ENCODE data around the gene RALGPS2.
A peak's percentile ranks its signal among the peaks of the same experiment; 100 is the strongest.

Gene RALGPS2

DNA sequence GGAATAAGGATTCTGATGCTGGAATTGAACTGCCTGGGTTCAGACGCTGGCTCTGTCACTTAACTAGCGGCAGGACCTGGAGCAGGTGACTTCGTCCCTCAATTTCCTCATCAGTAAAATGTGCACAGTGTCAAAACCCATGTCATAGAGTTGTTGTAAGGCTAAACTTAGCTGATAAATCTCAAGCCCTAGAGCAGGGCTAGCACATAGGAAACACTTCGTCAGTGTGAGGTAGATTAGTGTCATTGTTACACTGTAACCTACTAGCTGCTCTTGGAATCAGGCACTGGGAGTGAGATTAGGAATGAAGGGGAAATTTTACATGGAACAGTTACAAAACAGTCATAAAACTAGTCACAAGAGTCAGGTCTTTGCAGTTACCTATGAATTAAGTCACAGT lies 202.0 kb downstream of the RALGPS2 start:
- Histone ChIP-seq H2BK120ac (ENCODE audit: insufficient read depth, low read length, poor library complexity) (no peak overlapping the region), H4K12ac (ENCODE audit: low read depth, low read length) (no peak overlapping the region), H3K9ac (ENCODE audit: low read length) (no peak overlapping the region), H2AK5ac (ENCODE audit: low read length) (no peak overlapping the region), H3K18ac (ENCODE audit: low read length) (no peak overlapping the region), H3K27ac (ENCODE audit: low read depth, low read length) (no peak overlapping the region), H3K79me2 (ENCODE audit: control insufficient read depth, insufficient read depth, low read length, poor library complexity) (no peaks in the 10 kb centered on the region), H3K4ac (ENCODE audit: low read depth, low read length) (no peak overlapping the region), H2AFZ (ENCODE audit: insufficient read depth, low read length, poor library complexity) (no peak overlapping the region), H4K91ac (ENCODE audit: low read depth, low read length) (no peak overlapping the region), H4K8ac (ENCODE audit: low read depth, low read length) (no peak overlapping the region), H3K79me1 (ENCODE audit: low read length) (no peaks in the 10 kb centered on the region), H3K36me3 (ENCODE audit: control insufficient read depth in 1 of 2, insufficient read depth in 2 of 2, low read length in 2 of 2) (no peaks in the 10 kb centered on the region), H3K4me3 (ENCODE audit: low read depth, low read length) (no peak overlapping the region), H3K14ac (ENCODE audit: low read length) (no peak overlapping the region), H3K4me2 (ENCODE audit: low read length) (no peak overlapping the region), H2BK5ac (ENCODE audit: low read depth, low read length, poor library complexity) (no peak overlapping the region), H3K23ac (ENCODE audit: low read length) (peak overlapping the region; percentile 92), H3K27me3 (ENCODE audit: insufficient read depth, low read length) (no peaks in the 10 kb centered on the region), H2BK12ac (ENCODE audit: low read length) (no peak overlapping the region), H3K4me1 (ENCODE audit: control insufficient read depth in 1 of 2, insufficient read depth in 2 of 2, low read length in 2 of 2) (no peaks in the 10 kb centered on the region), H3K9me3 (ENCODE audit: insufficient read depth, low read depth, low read length) (no peaks in the 10 kb centered on the region)
- no CpG with 5 or more reads among the region's 4 CpGs for WGBS (ENCODE audit: extremely low coverage, insufficient coverage, insufficient read length)
- DNase-seq: no peak

DNA sequence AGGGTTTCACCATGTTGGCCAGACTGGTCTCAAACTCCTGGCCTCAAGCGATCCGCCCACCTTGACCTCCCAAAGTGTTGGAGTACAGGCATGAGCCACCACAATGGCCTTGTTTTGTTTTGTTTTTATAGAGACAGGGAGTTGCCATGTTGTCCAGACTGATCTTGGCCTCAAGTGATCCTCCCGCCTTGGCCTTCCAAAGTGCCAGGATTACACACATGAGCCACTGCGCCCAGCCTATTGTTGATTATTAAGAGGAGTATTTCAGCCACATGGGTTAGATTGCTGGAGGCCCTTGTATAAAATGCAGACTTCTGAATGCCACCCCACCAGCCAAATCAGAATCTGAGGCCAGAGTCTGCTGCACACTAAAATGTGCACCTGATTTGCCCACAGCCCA lies 203.0 kb downstream of the RALGPS2 start:
- Histone ChIP-seq H3K9me3 (ENCODE audit: insufficient read depth, low read depth, low read length) (no peaks in the 10 kb centered on the region), H3K4me1 (ENCODE audit: control insufficient read depth in 1 of 2, insufficient read depth in 2 of 2, low read length in 2 of 2) (no peaks in the 10 kb centered on the region), H4K8ac (ENCODE audit: low read depth, low read length) (no peak overlapping the region), H3K18ac (ENCODE audit: low read length) (no peak overlapping the region), H2AFZ (ENCODE audit: insufficient read depth, low read length, poor library complexity) (no peak overlapping the region), H3K79me1 (ENCODE audit: low read length) (no peaks in the 10 kb centered on the region), H3K27me3 (ENCODE audit: insufficient read depth, low read length) (no peaks in the 10 kb centered on the region), H4K12ac (ENCODE audit: low read depth, low read length) (no peak overlapping the region), H3K4ac (ENCODE audit: low read depth, low read length) (no peak overlapping the region), H4K91ac (ENCODE audit: low read depth, low read length) (no peak overlapping the region), H3K9ac (ENCODE audit: low read length) (no peak overlapping the region), H3K4me3 (ENCODE audit: low read depth, low read length) (no peak overlapping the region), H2BK120ac (ENCODE audit: insufficient read depth, low read length, poor library complexity) (no peak overlapping the region), H2BK12ac (ENCODE audit: low read length) (no peak overlapping the region), H2AK5ac (ENCODE audit: low read length) (no peak overlapping the region), H3K14ac (ENCODE audit: low read length) (no peak overlapping the region), H3K23ac (ENCODE audit: low read length) (no peak overlapping the region), H3K79me2 (ENCODE audit: control insufficient read depth, insufficient read depth, low read length, poor library complexity) (no peaks in the 10 kb centered on the region), H3K27ac (ENCODE audit: low read depth, low read length) (no peak overlapping the region), H2BK5ac (ENCODE audit: low read depth, low read length, poor library complexity) (no peak overlapping the region), H3K4me2 (ENCODE audit: low read length) (no peak overlapping the region), H3K36me3 (ENCODE audit: control insufficient read depth in 1 of 2, insufficient read depth in 2 of 2, low read length in 2 of 2) (no peaks in the 10 kb centered on the region)
- WGBS (ENCODE audit: extremely low coverage, insufficient coverage, insufficient read length): no CpG with 5 or more reads among the region's 4 CpGs
- no peak for DNase-seq

DNA sequence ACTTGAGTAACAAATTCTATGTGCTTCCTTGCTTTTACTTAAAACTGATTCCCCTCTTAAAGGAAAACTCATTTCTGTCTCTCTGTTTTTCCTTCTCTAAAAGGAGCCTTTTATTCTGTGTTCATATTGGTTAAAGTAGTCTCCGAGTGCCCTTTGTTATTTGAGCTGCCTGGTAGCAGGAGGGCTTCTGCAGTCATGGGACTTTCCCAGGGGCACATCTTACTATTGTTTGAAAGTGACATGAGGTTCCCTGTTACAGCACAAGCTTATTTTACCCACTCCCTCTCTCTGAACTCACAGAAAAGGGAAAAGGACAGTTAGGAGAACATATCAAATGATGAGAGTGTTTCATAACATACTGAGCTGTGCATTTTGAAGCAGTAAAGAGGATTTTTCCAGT lies 203.9 kb downstream of the RALGPS2 start:
- Histone ChIP-seq H3K9me3 (ENCODE audit: insufficient read depth, low read depth, low read length) (no peaks in the 10 kb centered on the region), H4K8ac (ENCODE audit: low read depth, low read length) (no peak overlapping the region), H2AFZ (ENCODE audit: insufficient read depth, low read length, poor library complexity) (no peak overlapping the region), H2BK12ac (ENCODE audit: low read length) (no peak overlapping the region), H3K79me2 (ENCODE audit: control insufficient read depth, insufficient read depth, low read length, poor library complexity) (no peaks in the 10 kb centered on the region), H3K18ac (ENCODE audit: low read length) (no peak overlapping the region), H2BK5ac (ENCODE audit: low read depth, low read length, poor library complexity) (no peak overlapping the region), H4K12ac (ENCODE audit: low read depth, low read length) (no peak overlapping the region), H3K4me1 (ENCODE audit: control insufficient read depth in 1 of 2, insufficient read depth in 2 of 2, low read length in 2 of 2) (no peaks in the 10 kb centered on the region), H3K4me3 (ENCODE audit: low read depth, low read length) (no peak overlapping the region), H3K23ac (ENCODE audit: low read length) (no peak overlapping the region), H3K27ac (ENCODE audit: low read depth, low read length) (no peak overlapping the region), H2BK120ac (ENCODE audit: insufficient read depth, low read length, poor library complexity) (no peak overlapping the region), H3K4me2 (ENCODE audit: low read length) (no peak overlapping the region), H3K9ac (ENCODE audit: low read length) (no peak overlapping the region), H3K14ac (ENCODE audit: low read length) (no peak overlapping the region), H3K27me3 (ENCODE audit: insufficient read depth, low read length) (no peaks in the 10 kb centered on the region), H2AK5ac (ENCODE audit: low read length) (no peak overlapping the region), H4K91ac (ENCODE audit: low read depth, low read length) (no peak overlapping the region), H3K4ac (ENCODE audit: low read depth, low read length) (no peak overlapping the region), H3K36me3 (ENCODE audit: control insufficient read depth in 1 of 2, insufficient read depth in 2 of 2, low read length in 2 of 2) (no peaks in the 10 kb centered on the region), H3K79me1 (ENCODE audit: low read length) (no peaks in the 10 kb centered on the region)
- no peak for DNase-seq
- no CpG with 5 or more reads among the region's 1 CpG for WGBS (ENCODE audit: extremely low coverage, insufficient coverage, insufficient read length)

DNA sequence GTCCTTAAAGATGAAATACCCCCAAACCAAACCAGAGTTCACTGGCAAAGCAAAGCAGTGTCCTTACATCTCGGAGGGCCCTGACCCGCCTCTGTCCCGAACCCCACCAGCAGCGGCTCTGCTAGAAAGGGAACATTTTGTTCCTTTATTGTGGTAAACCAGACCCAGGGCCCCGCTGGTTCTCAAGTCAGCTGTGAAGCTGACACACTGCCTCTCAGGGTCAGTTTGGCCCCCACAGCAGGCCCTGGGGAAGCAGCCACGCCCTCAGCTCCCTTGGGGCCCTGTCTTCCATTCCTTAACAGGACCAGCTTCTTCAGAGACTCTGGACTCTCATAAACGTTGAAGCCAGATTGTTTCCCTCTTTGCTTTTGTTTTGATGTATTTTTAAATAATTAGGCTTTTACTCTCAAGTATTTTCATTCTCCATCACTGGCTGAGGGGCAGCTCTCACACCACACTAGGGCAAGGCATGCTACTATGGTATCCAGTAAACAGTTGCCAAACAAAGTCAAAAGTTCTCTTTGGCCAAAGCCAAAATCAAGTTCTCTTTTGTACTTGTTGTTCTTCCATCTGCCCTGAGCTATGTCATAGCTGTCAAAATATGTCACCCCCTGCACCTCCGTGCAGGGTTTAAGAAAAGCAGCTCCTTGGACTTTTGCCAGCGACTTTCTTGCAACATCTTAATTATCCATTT lies 207.0 kb downstream of the RALGPS2 start:
- H3K36me3 ChIP-seq (ENCODE audit: control insufficient read depth in 1 of 2, insufficient read depth in 2 of 2, low read length in 2 of 2): no peaks in the 10 kb centered on the region
- no peaks in the 10 kb centered on the region for H3K27me3 ChIP-seq (ENCODE audit: insufficient read depth, low read length)
- no peak overlapping the region for H2BK120ac ChIP-seq (ENCODE audit: insufficient read depth, low read length, poor library complexity)
- WGBS (ENCODE audit: extremely low coverage, insufficient coverage, insufficient read length): no CpG with 5 or more reads among the region's 9 CpGs
- DNase-seq: peak in 1 of 2 donors; percentile 40
- H3K14ac ChIP-seq (ENCODE audit: low read length): no peak overlapping the region
- peak overlapping the region; percentile 27 for H2BK12ac ChIP-seq (ENCODE audit: low read length)
- H4K8ac ChIP-seq (ENCODE audit: low read depth, low read length): no peak overlapping the region
- H3K9me3 ChIP-seq (ENCODE audit: insufficient read depth, low read depth, low read length): no peaks in the 10 kb centered on the region
- H3K79me2 ChIP-seq (ENCODE audit: control insufficient read depth, insufficient read depth, low read length, poor library complexity): no peaks in the 10 kb centered on the region
- no peak overlapping the region for H3K9ac ChIP-seq (ENCODE audit: low read length)
- H4K12ac ChIP-seq (ENCODE audit: low read depth, low read length): no peak overlapping the region
- H2AFZ ChIP-seq (ENCODE audit: insufficient read depth, low read length, poor library complexity): no peak overlapping the region
- H2AK5ac ChIP-seq (ENCODE audit: low read length): no peak overlapping the region
- H3K27ac ChIP-seq (ENCODE audit: low read depth, low read length): no peak overlapping the region
- no peak overlapping the region for H3K4me3 ChIP-seq (ENCODE audit: low read depth, low read length)
- no peak overlapping the region for H3K18ac ChIP-seq (ENCODE audit: low read length)
- no peak overlapping the region for H3K4ac ChIP-seq (ENCODE audit: low read depth, low read length)
- no peak overlapping the region for H4K91ac ChIP-seq (ENCODE audit: low read depth, low read length)
- H3K23ac ChIP-seq (ENCODE audit: low read length): no peak overlapping the region
- H3K4me2 ChIP-seq (ENCODE audit: low read length): no peak overlapping the region
- no peaks in the 10 kb centered on the region for H3K4me1 ChIP-seq (ENCODE audit: control insufficient read depth in 1 of 2, insufficient read depth in 2 of 2, low read length in 2 of 2)
- no peaks in the 10 kb centered on the region for H3K79me1 ChIP-seq (ENCODE audit: low read length)
- H2BK5ac ChIP-seq (ENCODE audit: low read depth, low read length, poor library complexity): no peak overlapping the region
